ENCODE results near the gene TMPRSS13. TPM values are rescaled to one million over a fixed set of nuclear protein-coding genes. Genes with fewer than 3 reads are reported as not detected.

Gene TMPRSS13
- total and polyA plus RNA-seq, 7 donors: not detected

DNA sequence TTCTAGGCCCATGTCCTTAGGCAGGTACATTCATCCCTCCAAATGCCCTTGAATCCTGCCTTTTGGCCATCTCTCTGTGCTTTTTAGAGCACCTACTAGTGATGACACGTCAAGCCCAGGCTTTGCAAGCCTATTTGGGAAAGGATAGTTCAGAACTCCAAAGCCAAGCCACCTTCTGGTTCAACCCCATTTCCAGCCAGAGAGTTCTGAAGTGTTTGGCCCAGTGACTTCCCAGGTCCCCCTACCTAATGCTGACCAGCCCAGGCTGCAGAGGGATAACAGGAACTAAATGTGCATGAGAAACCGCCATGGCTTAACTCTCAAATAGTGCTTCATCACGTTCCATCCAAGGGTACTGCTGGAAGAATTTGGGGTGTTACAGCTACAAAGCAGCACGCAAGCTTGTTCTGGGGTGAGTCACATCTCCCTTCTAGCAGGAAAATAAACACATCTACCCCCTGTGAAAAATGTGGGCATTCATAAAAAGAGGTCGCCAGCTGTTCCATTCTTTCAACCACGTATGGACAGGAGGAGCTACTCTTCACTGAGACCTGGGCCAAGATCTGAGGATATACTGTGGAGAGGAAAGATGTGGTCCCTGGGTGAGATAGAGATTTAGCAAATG, 50.8 kb downstream of the TMPRSS13 start:
- Histone ChIP-seq H3K4me1 (no peaks in the 10 kb centered on the region), H3K27me3 (ENCODE audit: insufficient read depth in 3 of 3, low read length in 2 of 3) (peaks cover 0 to 63% (median 23%) of the 10 kb centered on the region in 3 donors), H3K4me3 (no peak overlapping the region), H3K9me3 (no peaks in the 10 kb centered on the region), H3K27ac (no peak overlapping the region), H3K36me3 (ENCODE audit: insufficient read depth in 1 of 2, low read depth in 1 of 2) (no peaks in the 10 kb centered on the region)
- intact Hi-C loops (cut with DNase I): no loop called here
- no peak for ATAC-seq
- TF ChIP-seq, protein P1, sequence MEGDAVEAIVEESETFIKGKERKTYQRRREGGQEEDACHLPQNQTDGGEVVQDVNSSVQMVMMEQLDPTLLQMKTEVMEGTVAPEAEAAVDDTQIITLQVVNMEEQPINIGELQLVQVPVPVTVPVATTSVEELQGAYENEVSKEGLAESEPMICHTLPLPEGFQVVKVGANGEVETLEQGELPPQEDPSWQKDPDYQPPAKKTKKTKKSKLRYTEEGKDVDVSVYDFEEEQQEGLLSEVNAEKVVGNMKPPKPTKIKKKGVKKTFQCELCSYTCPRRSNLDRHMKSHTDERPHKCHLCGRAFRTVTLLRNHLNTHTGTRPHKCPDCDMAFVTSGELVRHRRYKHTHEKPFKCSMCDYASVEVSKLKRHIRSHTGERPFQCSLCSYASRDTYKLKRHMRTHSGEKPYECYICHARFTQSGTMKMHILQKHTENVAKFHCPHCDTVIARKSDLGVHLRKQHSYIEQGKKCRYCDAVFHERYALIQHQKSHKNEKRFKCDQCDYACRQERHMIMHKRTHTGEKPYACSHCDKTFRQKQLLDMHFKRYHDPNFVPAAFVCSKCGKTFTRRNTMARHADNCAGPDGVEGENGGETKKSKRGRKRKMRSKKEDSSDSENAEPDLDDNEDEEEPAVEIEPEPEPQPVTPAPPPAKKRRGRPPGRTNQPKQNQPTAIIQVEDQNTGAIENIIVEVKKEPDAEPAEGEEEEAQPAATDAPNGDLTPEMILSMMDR (IDR thresholded peaks at IDR 0.05): no peak
- 83 to 89% (median 86%) methylated on average over 6 of the region's 6 CpGs for WGBS, 3 donors
- DNase-seq: no peak

DNA sequence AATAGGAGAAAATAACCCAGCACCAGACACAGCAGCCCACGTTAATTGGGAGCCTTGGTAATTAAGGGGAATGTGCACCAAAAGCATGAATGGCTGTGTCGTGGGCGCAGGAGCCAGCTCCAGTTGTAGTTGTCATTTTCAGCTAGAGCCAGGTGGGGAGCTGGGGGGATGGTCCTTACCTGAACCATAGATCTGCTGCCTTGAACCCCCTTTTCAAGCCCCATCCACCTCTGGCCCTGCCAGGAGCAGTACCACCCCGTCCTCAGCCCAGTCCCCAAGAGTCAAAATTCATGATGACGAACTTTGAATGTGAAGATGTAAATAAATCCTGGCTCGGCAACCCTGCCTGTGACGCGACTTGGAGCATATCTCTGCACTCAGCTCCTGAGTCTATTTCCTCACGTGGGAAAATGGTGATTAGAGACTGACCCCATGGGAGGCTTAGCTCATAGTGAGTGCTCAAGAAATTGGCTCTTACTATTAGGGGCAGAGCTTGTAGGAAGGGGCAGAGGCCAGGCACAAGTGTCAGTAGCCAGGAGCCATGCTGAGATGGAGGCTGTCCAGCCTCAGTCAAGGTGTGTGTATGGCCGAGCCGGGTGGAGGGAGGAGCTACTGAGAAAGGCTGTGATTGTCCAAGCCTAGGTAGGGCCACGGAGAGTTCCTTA, 52.0 kb downstream of the TMPRSS13 start:
- intact Hi-C loops (cut with DNase I): no loop called here
- Histone ChIP-seq H3K27me3 (ENCODE audit: insufficient read depth in 3 of 3, low read length in 2 of 3) (peaks cover 0 to 75% (median 27%) of the 10 kb centered on the region in 3 donors), H3K4me1 (no peaks in the 10 kb centered on the region), H3K4me3 (peak overlapping the region; percentile 68), H3K27ac (peak overlapping the region; percentile 55), H3K9me3 (no peaks in the 10 kb centered on the region), H3K36me3 (ENCODE audit: insufficient read depth in 1 of 2, low read depth in 1 of 2) (no peaks in the 10 kb centered on the region)
- DNase-seq (no peak), ATAC-seq (peak in 1 of 4 donors; percentile 20)
- 25 to 33% (median 27%) methylated on average over 12 of the region's 12 CpGs for WGBS, 3 donors
- TF ChIP-seq, protein P1 (IDR thresholded peaks at IDR 0.05): no peak

DNA sequence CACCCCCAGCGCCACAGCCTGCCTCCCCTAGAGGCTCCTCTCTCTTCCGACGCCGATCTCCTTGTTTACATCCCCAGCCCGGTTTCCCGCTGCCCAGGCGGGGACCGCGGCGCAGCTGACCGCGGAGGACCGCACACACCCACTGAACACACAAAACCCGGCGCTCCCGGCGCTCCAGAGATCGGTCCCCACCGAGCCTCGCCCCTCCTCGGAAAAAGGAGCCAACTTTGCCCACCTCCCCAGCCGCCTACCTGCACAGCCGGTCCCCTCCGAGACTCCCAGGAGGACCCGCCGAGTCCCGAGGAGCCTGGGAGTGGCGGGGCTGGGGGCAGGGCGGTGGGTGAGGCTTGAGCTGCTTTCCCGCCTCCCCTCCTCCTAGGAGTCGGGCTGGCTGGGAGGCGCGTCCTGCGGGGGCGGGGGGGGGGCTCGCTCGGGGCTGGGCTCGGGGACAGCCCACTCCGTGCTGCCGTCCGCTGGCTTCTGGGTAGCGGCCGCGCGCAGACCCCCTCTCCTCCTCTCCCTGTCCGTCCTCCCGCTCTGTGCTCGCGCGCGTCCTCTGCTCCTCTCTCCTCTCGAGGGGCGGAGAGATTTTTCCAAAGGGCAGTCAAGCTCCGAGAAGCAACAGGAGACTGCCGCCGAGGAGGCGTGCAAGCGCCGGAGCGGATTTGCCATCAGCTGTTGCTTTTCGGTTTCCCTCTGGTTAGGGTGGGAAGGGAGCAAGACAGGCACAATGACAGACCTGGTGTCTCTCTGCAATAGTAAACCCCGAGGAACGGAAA, 52.7 kb downstream of the TMPRSS13 start, which contains the start of gene FXYD6:
Gene FXYD6 (minus strand): TSS at position 318 of the 779 bp plus-strand sequence. CDS start 33,882 bp downstream, outside the sequence.
- TF ChIP-seq, protein P1 (IDR thresholded peaks at IDR 0.05): no peak
- DNase-seq: peak in 1 of 2 donors; percentile 52
- peak within 1 kb of the TSS; percentile 55 for H3K27ac ChIP-seq
- H3K4me1 ChIP-seq: no peaks in the 10 kb centered on the region
- no peaks in the 10 kb centered on the region for H3K9me3 ChIP-seq
- peaks cover 0 to 82% (median 27%) of the 10 kb centered on the region in 3 donors for H3K27me3 ChIP-seq (ENCODE audit: insufficient read depth in 3 of 3, low read length in 2 of 3)
- 0 to 1% (median 0%) methylated on average over 40 to 63 of the region's 63 CpGs for WGBS, 3 donors
- H3K36me3 ChIP-seq (ENCODE audit: insufficient read depth in 1 of 2, low read depth in 1 of 2): no peaks in the 10 kb centered on the region
- intact Hi-C loops (cut with DNase I): no loop called here
- peak; percentile 24 to 66 (median 36) for ATAC-seq
- H3K4me3 ChIP-seq: peak within 1 kb of the TSS; percentile 68

DNA sequence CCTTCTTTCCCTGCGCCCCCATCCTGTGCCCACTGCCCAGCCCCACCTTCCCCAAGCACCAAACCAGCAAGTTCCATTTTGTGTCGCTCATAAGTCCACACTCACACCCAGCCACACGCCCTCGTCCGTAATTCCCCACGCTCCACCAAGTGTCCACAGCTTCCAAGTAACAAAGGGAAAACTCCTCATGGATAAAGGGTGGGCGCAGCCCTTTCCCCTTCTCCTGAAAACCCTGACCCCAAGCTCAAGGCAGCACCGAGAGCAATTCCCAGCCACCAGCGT, 53.2 kb downstream of the TMPRSS13 start:
- intact Hi-C loops (cut with DNase I): no loop called here
- TF ChIP-seq, protein P1 (IDR thresholded peaks at IDR 0.05): no peak
- Histone ChIP-seq H3K27me3 (ENCODE audit: insufficient read depth in 3 of 3, low read length in 2 of 3) (peaks cover 0 to 86% (median 24%) of the 10 kb centered on the region in 3 donors), H3K4me3 (peak overlapping the region; percentile 68), H3K9me3 (no peaks in the 10 kb centered on the region), H3K27ac (peak overlapping the region; percentile 55), H3K4me1 (no peaks in the 10 kb centered on the region), H3K36me3 (ENCODE audit: insufficient read depth in 1 of 2, low read depth in 1 of 2) (no peaks in the 10 kb centered on the region)
- ATAC-seq (peak in 1 of 4 donors; percentile 7), DNase-seq (no peak)
- 0 to 2% (median 2%) methylated on average over 9 of the region's 9 CpGs for WGBS, 3 donors

Measured in psoas muscle (tissue), 8 donors.